GM18511 (cell line): Measurements from ENCODE around the gene KCNJ15.

ENCODE experiments used
- ATAC-seq: cut with Tn5 transposase; IDR thresholded peaks from one replicate; pipeline ENCODE4 v1.9.1; 2021; ENCODE audit warnings: mild to moderate bottlenecking, moderate library complexity; ENCODE audit not compliant: unreplicated experiment

Gene KCNJ15

DNA sequence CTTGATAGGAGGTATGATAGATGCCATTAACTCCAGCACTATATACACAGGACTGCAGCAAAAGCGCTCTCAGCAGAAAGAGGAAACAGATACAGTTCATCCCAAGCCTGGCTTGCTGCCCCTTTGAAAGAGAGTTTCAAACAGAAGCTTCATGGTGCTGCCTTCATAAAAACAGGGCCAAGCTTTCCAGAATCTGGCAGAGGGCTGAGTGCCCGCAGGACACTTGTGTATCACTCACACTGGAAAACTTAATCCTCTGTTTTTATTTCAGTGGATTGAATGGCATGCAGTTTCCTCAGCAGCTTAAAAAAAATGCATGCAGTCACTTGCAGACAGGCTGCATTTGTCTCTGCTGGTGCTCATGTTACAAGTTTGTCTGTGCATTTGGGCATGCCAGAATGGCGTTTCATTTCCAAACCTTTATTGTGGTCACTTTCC lies 40.4 kb downstream of the KCNJ15 start:
- ATAC-seq, result no peak

- ATAC-seq, result no peak
These were observed 41.1 kb downstream of the KCNJ15 start for GRCh38 chr21:38297871-38298270.

- no peak for ATAC-seq
These were observed 42.0 kb downstream of the KCNJ15 start for GRCh38 chr21:38298832-38299231.

DNA sequence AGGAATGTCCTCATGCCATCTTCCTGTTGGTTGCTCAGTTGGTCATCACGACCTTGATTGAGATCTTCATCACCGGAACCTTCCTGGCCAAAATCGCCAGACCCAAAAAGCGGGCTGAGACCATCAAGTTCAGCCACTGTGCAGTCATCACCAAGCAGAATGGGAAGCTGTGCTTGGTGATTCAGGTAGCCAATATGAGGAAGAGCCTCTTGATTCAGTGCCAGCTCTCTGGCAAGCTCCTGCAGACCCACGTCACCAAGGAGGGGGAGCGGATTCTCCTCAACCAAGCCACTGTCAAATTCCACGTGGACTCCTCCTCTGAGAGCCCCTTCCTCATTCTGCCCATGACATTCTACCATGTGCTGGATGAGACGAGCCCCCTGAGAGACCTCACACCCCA lies 42.9 kb downstream of the KCNJ15 start:
- no peak for ATAC-seq

DNA sequence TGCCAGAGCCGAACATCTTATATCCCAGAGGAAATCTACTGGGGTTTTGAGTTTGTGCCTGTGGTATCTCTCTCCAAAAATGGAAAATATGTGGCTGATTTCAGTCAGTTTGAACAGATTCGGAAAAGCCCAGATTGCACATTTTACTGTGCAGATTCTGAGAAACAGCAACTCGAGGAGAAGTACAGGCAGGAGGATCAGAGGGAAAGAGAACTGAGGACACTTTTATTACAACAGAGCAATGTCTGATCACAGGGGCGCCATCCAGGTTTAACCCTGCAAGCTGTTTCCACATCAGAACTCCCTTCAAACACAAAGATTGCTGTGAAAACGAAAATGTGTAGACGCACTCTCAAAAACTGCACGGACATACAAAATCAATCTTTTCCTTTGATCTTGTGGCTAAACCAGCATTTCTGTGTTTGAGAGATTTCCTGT lies 43.4 kb downstream of the KCNJ15 start:
- ATAC-seq, result no peak

- no peak for ATAC-seq
These were observed 44.8 kb downstream of the KCNJ15 start for GRCh38 chr21:38301321-38302214.

GRCh38 chr21:38303300-38303699 lies 46.5 kb downstream of the KCNJ15 start:
- ATAC-seq, result no peak

GRCh38 chr21:38306433-38307141 lies 49.8 kb downstream of the KCNJ15 start:
- ATAC-seq, result no peak

DNA sequence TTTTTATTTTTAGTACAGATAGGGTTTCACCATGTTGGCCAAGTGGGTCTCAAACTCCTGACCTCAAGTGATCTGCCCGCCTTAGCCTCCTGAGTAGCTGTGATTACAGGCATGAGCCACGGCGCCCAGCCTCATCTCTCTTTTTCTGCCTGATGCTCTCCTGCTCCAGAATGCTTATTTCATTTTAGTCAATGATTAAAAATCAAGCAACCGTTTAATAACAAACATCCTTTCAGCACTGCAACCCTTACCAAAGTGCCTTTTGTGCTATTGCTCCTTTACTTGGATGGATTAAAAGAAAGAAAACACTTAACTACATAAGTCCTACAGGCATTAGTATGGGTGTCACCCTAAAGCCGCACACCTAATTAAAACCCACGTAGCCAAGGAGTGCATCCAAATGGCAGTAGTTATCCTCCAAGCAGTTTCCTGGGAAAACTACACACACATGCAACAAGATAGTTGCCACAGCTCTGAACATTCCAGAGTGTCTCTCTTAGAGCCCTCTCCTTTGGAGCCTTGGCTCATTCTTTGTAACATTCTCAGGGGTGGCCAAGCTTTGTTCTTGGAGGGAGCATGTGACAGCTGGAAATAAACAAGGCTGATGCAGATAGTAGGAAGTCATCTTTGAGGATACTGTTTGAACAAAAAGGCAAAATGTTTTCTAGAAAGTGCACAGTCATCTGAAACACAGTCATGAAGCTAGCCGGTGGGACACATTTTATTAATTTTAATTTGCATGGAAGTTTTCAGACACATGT lies 51.2 kb downstream of the KCNJ15 start:
- no peak for ATAC-seq

DNA sequence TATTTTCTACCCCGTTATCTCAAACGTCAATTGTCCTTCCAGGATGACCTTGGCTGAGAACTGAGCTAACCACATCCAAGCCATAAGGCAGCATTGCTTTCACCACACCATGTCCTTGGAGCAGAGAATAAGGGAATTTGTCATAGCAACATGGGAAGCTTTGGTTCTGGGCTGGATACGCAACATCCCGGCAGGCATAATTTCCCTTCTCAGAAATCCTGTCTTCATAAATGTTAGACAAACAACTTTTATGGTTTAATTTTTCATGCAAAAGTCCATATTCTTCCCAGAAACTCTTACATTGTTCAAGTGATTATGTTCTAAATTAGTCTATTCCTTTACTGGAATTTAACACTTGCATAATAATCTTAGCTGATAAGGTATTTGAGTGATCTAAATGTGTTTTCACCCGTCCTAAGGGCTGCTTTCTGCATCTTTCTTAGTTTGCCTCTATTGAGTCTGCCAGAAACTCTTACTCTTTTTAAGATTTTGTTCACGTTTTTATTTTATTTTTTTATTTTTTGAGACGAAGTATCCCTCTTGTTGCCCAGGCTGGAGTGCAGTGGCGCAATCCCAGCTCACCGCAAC lies 51.8 kb downstream of the KCNJ15 start:
- ATAC-seq, result no peak

- no peak for ATAC-seq
These were observed 54.1 kb downstream of the KCNJ15 start for GRCh38 chr21:38310646-38311485.

DNA sequence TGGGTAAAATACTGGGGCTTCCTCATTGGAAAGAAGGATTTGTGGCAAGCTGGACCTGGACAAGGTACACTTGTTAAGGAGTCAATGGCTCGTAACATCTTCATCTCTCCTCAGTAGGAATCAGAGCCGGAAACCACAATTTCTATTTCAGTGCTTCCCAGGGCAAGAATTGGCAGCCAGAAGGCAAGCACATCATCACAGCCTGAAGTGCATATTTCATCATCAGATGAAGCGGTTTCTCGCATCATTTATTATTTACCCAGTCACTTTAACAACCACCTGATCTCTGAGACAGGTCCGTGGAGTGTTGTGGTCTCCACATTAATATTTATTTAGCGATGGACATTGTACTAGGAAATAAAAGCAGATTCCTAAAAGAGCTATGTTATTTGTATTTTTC lies 55.0 kb downstream of the KCNJ15 start:
- ATAC-seq, result no peak

- ATAC-seq, result no peak
These were observed 56.0 kb downstream of the KCNJ15 start for GRCh38 chr21:38312822-38313221.

DNA sequence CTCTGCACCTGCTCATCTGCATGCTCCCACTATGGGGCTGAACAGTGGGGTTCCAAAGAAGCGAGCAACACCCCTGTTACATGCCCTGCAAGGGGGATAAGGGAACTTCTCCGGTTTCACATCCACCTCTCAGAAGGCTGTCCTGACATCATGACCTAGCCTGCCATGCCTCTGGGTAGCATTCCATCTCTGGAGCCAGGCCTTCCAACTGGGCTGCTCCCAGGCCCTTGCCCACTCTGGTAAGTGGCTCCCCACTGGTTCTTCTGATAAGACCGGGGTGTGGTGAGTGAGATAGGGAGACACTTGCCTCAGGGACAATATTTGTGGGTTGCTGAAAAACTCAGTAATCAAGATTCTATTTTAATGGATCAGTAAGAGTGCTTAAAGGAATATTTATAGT lies 57.8 kb downstream of the KCNJ15 start:
- ATAC-seq, result no peak

DNA sequence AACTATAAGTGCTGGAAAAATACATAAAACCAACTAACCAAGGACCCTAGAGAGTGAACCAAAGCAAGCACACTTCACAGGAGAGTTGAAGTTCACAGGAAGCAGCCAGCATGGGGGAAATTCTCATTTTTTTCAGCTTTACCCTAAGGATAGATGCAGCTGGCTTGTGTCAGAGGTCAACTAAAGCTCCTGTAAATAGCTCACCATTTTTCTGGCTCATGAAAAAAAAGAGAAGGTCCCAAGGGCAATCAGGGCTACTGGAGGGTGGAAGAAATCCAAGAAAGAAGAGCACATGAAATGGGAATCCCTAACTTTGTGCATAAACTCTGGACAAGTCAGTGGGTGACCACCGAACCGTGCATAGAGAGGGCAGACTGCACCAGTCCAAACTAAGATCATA lies 58.3 kb downstream of the KCNJ15 start:
- no peak for ATAC-seq

DNA sequence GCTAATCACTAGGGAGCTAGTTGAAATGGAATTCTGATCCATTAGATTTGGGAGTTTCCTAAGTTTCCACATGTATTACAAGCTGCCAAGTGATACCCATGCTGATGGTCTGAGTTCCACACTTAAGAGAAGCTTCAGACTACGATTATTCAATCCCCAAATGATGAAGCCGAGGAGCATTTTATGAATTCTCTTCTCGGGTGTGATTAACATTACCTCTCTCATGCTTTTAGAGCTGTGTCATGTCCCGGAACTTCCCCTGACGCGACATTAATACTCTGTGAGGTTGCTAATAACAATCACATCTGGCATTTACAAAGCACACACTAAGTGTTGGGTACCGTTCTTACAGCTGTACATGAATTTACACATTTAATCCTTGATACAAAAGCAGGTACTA lies 63.0 kb downstream of the KCNJ15 start:
- no peak for ATAC-seq

DNA sequence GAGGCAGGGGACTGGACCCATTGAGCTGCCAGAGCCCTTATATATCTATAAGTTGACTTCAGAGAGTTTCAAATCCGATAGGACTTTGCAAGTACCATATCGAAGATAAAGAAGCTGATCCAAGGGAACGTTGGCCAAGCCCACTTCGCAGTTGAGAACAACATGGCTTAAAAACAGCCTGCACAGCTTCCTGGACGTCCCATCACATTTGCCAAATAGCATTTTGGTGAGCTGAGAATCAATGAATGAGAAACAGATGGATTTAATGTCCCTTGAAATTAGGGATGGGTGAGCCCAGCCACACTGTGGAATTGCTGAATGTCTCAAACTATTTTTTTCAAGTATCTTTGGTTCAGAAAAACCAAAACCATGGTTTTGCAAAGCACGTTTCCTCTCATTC lies 64.8 kb downstream of the KCNJ15 start:
- no peak for ATAC-seq

GRCh38 chr21:38322311-38322950 lies 65.6 kb downstream of the KCNJ15 start:
- no peak for ATAC-seq

- no peak for ATAC-seq
These were observed 67.1 kb downstream of the KCNJ15 start for GRCh38 chr21:38323721-38324531.
